Measurements from ENCODE around the gene TMEM145.

Gene TMEM145

GRCh38 chr19:42289556-42290041 lies 23.5 kb upstream of the TMEM145 start:
- DNase-seq (ENCODE audit: low spot score in 2 of 2) = no peak
- Histone ChIP-seq H3K4me1 (peaks cover 12% of the 10 kb centered on the region), H3K4me3 (no peak overlapping the region), H3K27me3 (ENCODE audit: low read depth) (no peaks in the 10 kb centered on the region), H3K36me3 (replicated peaks) (peaks cover 73% of the 10 kb centered on the region), H3K9me3 (no peaks in the 10 kb centered on the region)
- in situ Hi-C loops (cut with MboI; ENCODE audit: low sequenced_read_pairs) = no loop called here

- H3K36me3 ChIP-seq (replicated peaks) = peaks cover 74% of the 10 kb centered on the region
- H3K27me3 ChIP-seq (ENCODE audit: low read depth) = no peaks in the 10 kb centered on the region
- peaks cover 8% of the 10 kb centered on the region for H3K4me1 ChIP-seq
- in situ Hi-C loops (cut with MboI; ENCODE audit: low sequenced_read_pairs) = no loop called here
- no peaks in the 10 kb centered on the region for H3K9me3 ChIP-seq
- DNase-seq (ENCODE audit: low spot score in 2 of 2) = no peak
- no peak overlapping the region for H3K4me3 ChIP-seq
Measured at GRCh38 chr19:42290136-42290522, 23.0 kb upstream of the TMEM145 start.

GRCh38 chr19:42290523-42291434 lies 22.3 kb upstream of the TMEM145 start:
- peaks cover 74% of the 10 kb centered on the region for H3K36me3 ChIP-seq (replicated peaks)
- in situ Hi-C loops (cut with MboI; ENCODE audit: low sequenced_read_pairs) = no loop called here

GRCh38 chr19:42291435-42291810 lies 21.7 kb upstream of the TMEM145 start:
- Histone ChIP-seq H3K4me3 (no peak overlapping the region), H3K36me3 (replicated peaks) (peaks cover 74% of the 10 kb centered on the region), H3K4me1 (no peaks in the 10 kb centered on the region), H3K27me3 (ENCODE audit: low read depth) (no peaks in the 10 kb centered on the region), H3K9me3 (no peaks in the 10 kb centered on the region)
- in situ Hi-C loops (cut with MboI; ENCODE audit: low sequenced_read_pairs) = no loop called here
- DNase-seq (ENCODE audit: low spot score in 2 of 2) = no peak

More at GRCh38 chr19:42290523-42291434, 22.3 kb upstream of the TMEM145 start:
- Histone ChIP-seq H3K4me3 (no peak overlapping the region), H3K4me1 (peaks cover 1% of the 10 kb centered on the region), H3K9me3 (no peaks in the 10 kb centered on the region), H3K27me3 (ENCODE audit: low read depth) (no peaks in the 10 kb centered on the region)
- peak in 1 of 2 experiments; percentile 72 for DNase-seq (ENCODE audit: low spot score in 2 of 2)

- H3K4me3 ChIP-seq = no peak overlapping the region
- no peaks in the 10 kb centered on the region for H3K4me1 ChIP-seq
- no peak for DNase-seq (ENCODE audit: low spot score in 2 of 2)
- in situ Hi-C loops (cut with MboI; ENCODE audit: low sequenced_read_pairs) = no loop called here
- peaks cover 74% of the 10 kb centered on the region for H3K36me3 ChIP-seq (replicated peaks)
- H3K27me3 ChIP-seq (ENCODE audit: low read depth) = no peaks in the 10 kb centered on the region
- no peaks in the 10 kb centered on the region for H3K9me3 ChIP-seq
Measured at GRCh38 chr19:42292042-42292960, 20.8 kb upstream of the TMEM145 start.

- Histone ChIP-seq H3K9me3 (no peaks in the 10 kb centered on the region), H3K36me3 (replicated peaks) (peaks cover 68% of the 10 kb centered on the region), H3K4me3 (no peak overlapping the region), H3K27me3 (ENCODE audit: low read depth) (no peaks in the 10 kb centered on the region), H3K4me1 (no peaks in the 10 kb centered on the region)
- DNase-seq (ENCODE audit: low spot score in 2 of 2) = no peak
- in situ Hi-C loops (cut with MboI; ENCODE audit: low sequenced_read_pairs) = no loop called here
Measured at GRCh38 chr19:42292963-42293362, 20.1 kb upstream of the TMEM145 start.

GRCh38 chr19:42293540-42293939 lies 19.6 kb upstream of the TMEM145 start:
- no peak for DNase-seq (ENCODE audit: low spot score in 2 of 2)
- Histone ChIP-seq H3K27me3 (ENCODE audit: low read depth) (no peaks in the 10 kb centered on the region), H3K4me1 (no peaks in the 10 kb centered on the region), H3K9me3 (no peaks in the 10 kb centered on the region), H3K36me3 (replicated peaks) (peaks cover 64% of the 10 kb centered on the region), H3K4me3 (no peak overlapping the region)
- in situ Hi-C loops (cut with MboI; ENCODE audit: low sequenced_read_pairs) = no loop called here

GRCh38 chr19:42293948-42294347 lies 19.2 kb upstream of the TMEM145 start:
- Histone ChIP-seq H3K36me3 (replicated peaks) (peaks cover 62% of the 10 kb centered on the region), H3K9me3 (no peaks in the 10 kb centered on the region), H3K27me3 (ENCODE audit: low read depth) (no peaks in the 10 kb centered on the region), H3K4me1 (no peaks in the 10 kb centered on the region), H3K4me3 (no peak overlapping the region)
- DNase-seq (ENCODE audit: low spot score in 2 of 2) = no peak
- in situ Hi-C loops (cut with MboI; ENCODE audit: low sequenced_read_pairs) = no loop called here

GRCh38 chr19:42294471-42295137 lies 18.5 kb upstream of the TMEM145 start:
- H3K4me3 ChIP-seq = no peak overlapping the region
- peaks cover 57% of the 10 kb centered on the region for H3K36me3 ChIP-seq (replicated peaks)
- in situ Hi-C loops (cut with MboI; ENCODE audit: low sequenced_read_pairs) = no loop called here
- no peaks in the 10 kb centered on the region for H3K27me3 ChIP-seq (ENCODE audit: low read depth)
- DNase-seq (ENCODE audit: low spot score in 2 of 2) = no peak
- no peaks in the 10 kb centered on the region for H3K4me1 ChIP-seq
- H3K9me3 ChIP-seq = no peaks in the 10 kb centered on the region

- Histone ChIP-seq H3K4me3 (no peak overlapping the region), H3K36me3 (replicated peaks) (peaks cover 54% of the 10 kb centered on the region), H3K4me1 (no peaks in the 10 kb centered on the region), H3K27me3 (ENCODE audit: low read depth) (no peaks in the 10 kb centered on the region), H3K9me3 (no peaks in the 10 kb centered on the region)
- DNase-seq (ENCODE audit: low spot score in 2 of 2) = no peak
- in situ Hi-C loops (cut with MboI; ENCODE audit: low sequenced_read_pairs) = no loop called here
Measured at GRCh38 chr19:42295342-42295741, 17.8 kb upstream of the TMEM145 start.

- no peaks in the 10 kb centered on the region for H3K4me1 ChIP-seq
- no peak overlapping the region for H3K4me3 ChIP-seq
- no peaks in the 10 kb centered on the region for H3K9me3 ChIP-seq
- H3K36me3 ChIP-seq (replicated peaks) = peaks cover 48% of the 10 kb centered on the region
- peak; percentile 61 to 94 for DNase-seq (ENCODE audit: low spot score in 2 of 2)
- H3K27me3 ChIP-seq (ENCODE audit: low read depth) = no peaks in the 10 kb centered on the region
- in situ Hi-C loops (cut with MboI; ENCODE audit: low sequenced_read_pairs) = no loop called here
Measured at GRCh38 chr19:42295831-42296525, 17.1 kb upstream of the TMEM145 start.

GRCh38 chr19:42297039-42297438 lies 16.1 kb upstream of the TMEM145 start:
- DNase-seq (ENCODE audit: low spot score in 2 of 2) = no peak
- Histone ChIP-seq H3K9me3 (no peaks in the 10 kb centered on the region), H3K27me3 (ENCODE audit: low read depth) (no peaks in the 10 kb centered on the region), H3K4me3 (no peak overlapping the region), H3K36me3 (replicated peaks) (peaks cover 37% of the 10 kb centered on the region), H3K4me1 (peaks cover 5% of the 10 kb centered on the region; the same call in 1 of the 2 replicates)
- in situ Hi-C loops (cut with MboI; ENCODE audit: low sequenced_read_pairs) = no loop called here
